HL-60/S4 (cell line): ENCODE measurements around the gene TDRD12.

Experiments used
- in situ Hi-C: fragments of 300-500 bp; cut with MboI; formaldehyde crosslinking; loops from 2 replicates; pipeline ENCODE4 v1.14.3; 2022; ENCODE audit warnings: low sequenced_read_pairs

The TDRD12 gene

DNA sequence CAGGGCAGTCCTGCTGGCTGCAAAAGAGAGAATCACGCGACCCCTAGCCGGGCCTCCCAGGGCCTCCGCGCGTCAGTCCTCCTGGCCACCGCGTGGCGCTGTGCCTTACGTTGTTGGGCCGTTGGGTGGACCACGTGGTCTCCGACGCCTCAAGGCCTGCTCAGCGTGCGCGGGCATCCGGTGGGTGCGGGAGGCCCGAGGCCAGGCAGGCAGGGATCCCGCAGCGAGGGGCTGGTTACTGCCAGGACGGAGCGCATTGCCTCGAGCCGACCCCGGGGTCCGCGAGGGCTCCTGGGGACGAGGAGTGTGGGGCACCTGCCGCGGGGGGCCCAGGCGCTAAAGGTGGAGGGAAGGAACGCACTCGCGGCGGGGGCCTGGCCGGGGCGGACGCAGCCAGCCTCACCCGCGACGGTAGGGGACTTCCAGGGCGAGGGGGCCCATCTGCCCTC, at the start of gene TDRD12:
Gene TDRD12 (plus strand): TSS at position 157 of the 449 bp plus-strand sequence. CDS start 306 bp downstream, outside the sequence.
- in situ Hi-C loops, result no loop called here

- in situ Hi-C loops, result no loop called here
Observed at GRCh38 chr19:32671883-32672593, 47.5 kb upstream of the TDRD12 start.

GRCh38 chr19:32672841-32673240, 46.7 kb upstream of the TDRD12 start:
- in situ Hi-C loops, result no loop called here

DNA sequence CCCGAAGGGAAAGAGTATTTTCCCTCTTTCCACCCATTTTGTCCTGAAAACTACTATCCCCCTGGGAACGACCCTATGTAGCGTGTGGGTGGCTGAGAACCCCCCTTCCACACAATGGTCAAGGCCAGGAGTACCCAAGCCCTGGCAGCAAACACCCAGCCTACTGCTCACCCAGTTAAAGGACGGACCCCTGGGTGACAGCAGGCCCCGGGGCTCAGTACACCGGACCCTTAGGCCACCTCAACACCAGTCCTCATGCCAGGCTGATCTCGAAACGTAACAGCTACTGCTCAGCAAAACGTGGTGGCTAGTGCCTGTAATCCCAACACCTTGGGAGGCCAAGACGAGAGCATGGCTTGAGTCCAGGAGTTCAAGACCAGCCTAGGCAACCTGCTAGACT, 46.0 kb upstream of the TDRD12 start:
- in situ Hi-C loops, result no loop called here

DNA sequence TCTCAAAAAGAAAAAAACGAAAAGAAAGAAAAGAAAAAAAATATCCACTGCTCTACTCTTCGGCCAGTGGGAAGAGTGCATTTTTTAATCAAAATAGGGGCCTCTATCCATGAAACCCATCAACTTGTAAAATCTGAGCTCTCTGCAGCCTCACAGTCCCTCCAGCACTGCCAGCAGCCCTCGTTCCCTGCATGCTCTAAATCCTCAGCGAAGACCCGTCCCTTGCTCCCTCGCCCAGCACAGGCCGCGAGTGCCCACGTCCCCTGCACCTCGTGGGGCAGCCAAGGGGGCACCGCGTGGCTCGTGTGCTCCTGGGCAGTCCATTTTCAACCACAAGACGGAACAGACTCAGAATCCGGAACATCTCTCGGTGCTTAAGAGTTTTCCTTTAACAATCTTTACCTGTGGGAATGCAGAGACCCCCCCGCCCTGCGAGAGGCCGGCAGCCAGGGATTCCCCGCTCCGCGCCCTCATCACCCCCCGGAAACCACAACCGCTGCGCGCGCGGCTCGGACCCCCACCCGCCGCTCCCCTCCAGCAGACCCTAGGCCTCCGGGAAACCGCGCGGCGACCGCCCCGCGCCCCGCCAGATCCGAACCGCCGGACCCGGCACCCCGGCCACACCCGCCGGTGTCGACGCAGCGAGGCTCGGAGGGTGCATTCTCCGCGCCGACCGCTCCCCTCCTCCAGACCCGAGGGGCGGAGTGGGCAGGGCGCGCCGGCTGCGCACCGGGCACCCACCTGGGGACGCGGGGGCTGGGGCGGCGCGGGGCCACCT, 45.2 kb upstream of the TDRD12 start:
- in situ Hi-C loops, result no loop called here

GRCh38 chr19:32674931-32675719, 44.4 kb upstream of the TDRD12 start, which contains the start of gene ANKRD27:
TSS of gene ANKRD27 (minus strand) at chr19:32675180. CDS start at chr19:32659015, 16,165 bp downstream.
- in situ Hi-C loops, result no loop called here

GRCh38 chr19:32675720-32676185, 43.8 kb upstream of the TDRD12 start, which contains the start of gene RGS9BP:
TSS of gene RGS9BP (plus strand) at chr19:32675848. CDS start at chr19:32676264, 416 bp downstream.
- in situ Hi-C loops, result no loop called here

DNA sequence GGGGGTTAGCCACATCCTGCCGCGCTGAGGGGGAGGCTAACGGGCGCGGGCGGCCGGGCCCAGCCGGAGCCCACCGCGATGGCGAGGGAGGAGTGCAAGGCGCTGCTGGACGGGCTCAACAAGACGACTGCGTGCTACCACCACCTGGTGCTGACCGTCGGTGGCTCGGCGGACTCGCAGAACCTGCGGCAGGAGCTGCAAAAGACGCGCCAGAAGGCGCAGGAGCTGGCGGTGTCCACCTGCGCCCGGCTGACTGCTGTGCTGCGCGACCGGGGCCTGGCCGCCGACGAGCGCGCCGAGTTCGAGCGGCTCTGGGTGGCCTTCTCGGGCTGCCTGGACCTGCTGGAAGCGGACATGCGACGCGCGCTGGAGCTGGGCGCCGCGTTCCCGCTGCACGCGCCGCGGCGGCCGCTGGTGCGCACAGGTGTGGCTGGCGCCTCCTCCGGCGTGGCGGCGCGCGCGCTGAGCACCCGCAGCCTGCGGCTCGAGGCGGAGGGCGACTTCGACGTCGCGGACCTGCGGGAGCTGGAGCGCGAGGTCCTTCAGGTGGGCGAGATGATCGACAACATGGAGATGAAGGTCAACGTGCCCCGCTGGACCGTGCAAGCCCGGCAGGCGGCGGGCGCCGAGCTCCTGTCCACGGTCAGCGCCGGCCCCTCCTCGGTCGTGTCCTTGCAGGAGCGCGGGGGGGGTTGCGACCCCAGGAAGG, 43.2 kb upstream of the TDRD12 start:
- in situ Hi-C loops, result no loop called here

- in situ Hi-C loops, result no loop called here
Observed at GRCh38 chr19:32676895-32677359, 42.6 kb upstream of the TDRD12 start.

DNA sequence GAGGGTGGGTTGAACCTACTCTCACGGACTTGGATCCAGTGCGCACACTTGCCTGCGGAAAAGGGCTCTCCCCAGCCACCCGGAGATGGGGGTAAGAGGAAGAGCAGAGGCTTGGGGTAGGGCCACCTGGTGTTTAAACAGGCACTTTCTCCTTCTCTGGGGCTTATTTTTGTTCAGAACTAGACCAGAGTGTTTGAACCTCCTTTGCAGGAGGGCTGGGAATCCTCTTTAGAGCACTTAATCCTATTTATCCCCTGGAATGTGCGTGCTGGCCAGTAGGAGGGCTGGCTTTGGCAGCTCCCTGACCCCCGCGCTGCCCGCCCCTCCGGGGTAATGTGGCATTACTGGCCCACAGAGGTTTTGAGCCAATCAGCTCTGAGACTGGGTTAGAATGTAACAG, 41.9 kb upstream of the TDRD12 start:
- in situ Hi-C loops, result no loop called here

GRCh38 chr19:32680986-32681385, 38.6 kb upstream of the TDRD12 start:
- in situ Hi-C loops, result no loop called here

- in situ Hi-C loops, result no loop called here
Observed at GRCh38 chr19:32682317-32682716, 37.2 kb upstream of the TDRD12 start.

GRCh38 chr19:32686847-32687475, 32.6 kb upstream of the TDRD12 start:
- in situ Hi-C loops, result no loop called here

- in situ Hi-C loops, result no loop called here
Observed at GRCh38 chr19:32687681-32688080, 31.9 kb upstream of the TDRD12 start.

GRCh38 chr19:32688311-32688710, 31.3 kb upstream of the TDRD12 start:
- in situ Hi-C loops, result no loop called here

GRCh38 chr19:32691291-32691951, 28.1 kb upstream of the TDRD12 start, which contains the start of gene NUDT19:
TSS of gene NUDT19 (plus strand) at chr19:32691821. CDS start at chr19:32691961, 140 bp downstream.
- in situ Hi-C loops, result no loop called here

GRCh38 chr19:32691952-32692726, 27.4 kb upstream of the TDRD12 start:
- in situ Hi-C loops, result no loop called here

- in situ Hi-C loops, result no loop called here
Observed at GRCh38 chr19:32692727-32693061, 26.9 kb upstream of the TDRD12 start.
